Activated T-cell treated with anti-CD3 and anti-CD28 coated beads for 4 hours (primary cell): ENCODE results near the gene TMEM43.

Source experiments
- DNase-seq: peaks from one replicate; pipeline ENCODE4 v3.0.0-alpha.2; 2020

Gene TMEM43

DNA sequence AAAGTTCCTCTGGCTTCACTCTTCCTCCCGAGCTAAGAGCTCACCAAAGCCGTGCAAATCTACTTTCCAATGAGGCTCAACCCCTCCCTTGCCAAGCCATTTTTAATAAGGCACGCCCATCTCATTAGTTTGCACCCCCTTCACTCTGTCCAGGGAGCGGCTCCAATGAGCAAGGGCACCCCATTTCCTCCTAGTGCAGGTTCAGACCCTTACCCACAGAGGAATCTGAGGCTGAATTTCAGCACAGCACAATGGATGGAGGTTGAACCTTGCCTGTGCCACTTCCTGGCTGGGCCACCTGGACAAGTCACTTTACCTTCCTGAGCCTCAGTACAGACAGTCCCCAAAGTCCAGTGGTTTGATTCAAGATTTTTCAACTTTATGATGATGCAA is 28.1 kb downstream of the TMEM43 start:
- DNase-seq: no peak

GRCh38 chr3:14153663-14154062 is 28.8 kb downstream of the TMEM43 start:
- DNase-seq: no peak

DNA sequence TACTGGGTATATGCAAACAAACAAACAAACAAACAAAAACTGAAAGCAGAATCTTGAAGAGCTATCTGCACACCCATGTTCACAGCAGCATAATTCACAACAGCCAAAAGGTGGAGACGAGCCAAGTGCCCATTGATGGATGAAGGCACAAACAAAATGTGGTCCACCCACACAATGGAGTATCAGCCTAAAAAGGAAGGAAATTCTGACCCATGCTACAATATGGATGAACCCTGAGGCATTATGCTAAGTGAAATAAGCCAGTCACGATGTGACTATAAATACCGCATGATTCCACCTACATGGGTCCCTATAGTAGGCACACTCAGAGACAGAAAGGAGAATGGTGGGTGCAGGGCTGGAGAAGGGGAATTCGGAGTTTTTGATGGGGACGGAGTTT is 29.4 kb downstream of the TMEM43 start:
- DNase-seq: no peak

- no peak for DNase-seq
Observed at GRCh38 chr3:14154895-14155440, 30.1 kb downstream of the TMEM43 start.

DNA sequence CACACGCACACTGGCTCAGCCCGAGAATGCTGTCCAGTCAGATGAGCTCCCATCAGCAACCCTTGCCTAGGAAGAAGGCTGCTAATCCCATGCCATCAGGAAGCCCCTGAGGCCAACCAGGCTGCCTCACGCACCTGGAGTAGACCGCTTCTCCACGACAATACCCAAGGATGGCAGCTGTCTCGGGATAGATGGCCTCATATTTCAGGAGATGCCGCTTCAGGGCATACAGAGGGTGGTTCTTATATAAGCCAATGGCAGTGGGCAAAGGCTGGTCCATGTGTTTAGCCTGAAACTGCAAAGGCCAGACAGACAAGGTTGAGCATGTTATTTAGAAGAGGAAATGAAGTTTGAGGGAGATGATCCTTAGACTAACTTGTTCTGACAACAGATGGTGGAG is 31.3 kb downstream of the TMEM43 start:
- no peak for DNase-seq

DNA sequence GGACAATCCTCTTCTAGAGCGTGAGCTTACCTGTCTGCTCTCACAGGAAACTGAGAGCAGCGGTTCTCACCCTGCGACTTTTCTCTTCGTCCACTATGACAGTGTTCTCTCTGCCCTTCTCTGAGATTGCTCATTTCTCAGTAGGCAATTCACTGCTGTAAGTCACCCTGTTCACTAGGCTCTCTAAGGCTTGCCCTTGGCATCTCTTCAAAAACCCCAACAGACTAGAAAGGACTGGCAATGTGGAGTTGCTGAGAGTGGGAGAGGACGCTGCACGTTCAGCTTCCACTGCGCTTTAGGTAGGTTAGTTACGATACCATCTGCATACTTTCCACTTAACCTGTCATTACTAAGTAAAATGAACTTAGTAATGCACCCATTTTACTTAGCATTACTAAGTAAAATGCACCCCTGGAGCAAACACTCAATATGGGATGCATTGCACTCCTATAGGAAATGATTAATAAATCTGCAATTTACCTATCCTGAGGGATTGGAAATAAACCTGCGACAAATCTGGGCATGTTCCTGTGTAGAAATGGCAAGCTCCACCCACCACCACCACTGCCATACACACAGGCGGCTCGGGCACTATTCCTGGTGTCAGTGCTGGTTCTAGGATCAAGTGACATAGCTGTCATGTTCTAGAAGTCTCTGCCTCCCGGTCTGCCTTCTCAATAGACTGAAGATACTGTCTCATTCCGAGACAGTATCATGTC is 32.1 kb downstream of the TMEM43 start:
- no peak for DNase-seq

DNA sequence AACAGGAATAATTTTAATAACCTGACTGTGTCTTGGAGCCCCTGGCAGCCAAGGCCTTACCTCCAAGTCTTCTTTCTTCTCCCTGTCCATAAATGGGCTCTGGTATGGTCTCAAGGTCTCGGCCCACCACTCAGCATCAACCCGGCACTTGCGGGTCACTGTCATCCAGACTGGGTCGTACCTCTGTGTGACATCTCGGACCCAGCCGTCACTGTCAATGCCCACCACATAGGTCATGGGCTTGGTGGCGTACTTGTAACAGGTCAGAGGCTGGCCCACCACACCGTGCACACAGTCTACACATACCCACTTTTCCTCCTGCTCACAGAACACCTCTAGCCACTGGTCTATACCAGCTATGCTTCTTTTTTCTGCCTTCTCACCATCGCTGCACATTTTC is 33.1 kb downstream of the TMEM43 start:
- DNase-seq: no peak

- no peak for DNase-seq
Observed at GRCh38 chr3:14158370-14158769, 33.5 kb downstream of the TMEM43 start.

DNA sequence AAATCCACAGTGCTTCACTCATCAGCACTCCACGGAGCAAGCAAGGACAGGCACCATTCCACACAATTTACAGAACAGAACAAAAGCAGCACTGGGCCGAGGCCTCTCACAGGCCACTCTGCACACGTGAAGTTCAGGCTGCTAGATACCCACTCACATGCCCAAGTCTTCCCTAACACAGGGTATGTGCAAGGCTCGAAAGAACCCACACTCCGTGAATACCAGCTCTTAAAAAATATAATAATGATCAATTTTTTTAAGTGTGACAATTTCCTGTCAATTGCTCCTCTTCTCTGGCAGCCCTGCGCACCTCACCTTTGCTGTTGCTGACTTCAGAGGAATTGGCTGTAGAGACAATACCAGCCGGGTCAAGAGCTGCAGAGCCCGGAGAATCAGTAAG is 34.6 kb downstream of the TMEM43 start:
- no peak for DNase-seq

DNA sequence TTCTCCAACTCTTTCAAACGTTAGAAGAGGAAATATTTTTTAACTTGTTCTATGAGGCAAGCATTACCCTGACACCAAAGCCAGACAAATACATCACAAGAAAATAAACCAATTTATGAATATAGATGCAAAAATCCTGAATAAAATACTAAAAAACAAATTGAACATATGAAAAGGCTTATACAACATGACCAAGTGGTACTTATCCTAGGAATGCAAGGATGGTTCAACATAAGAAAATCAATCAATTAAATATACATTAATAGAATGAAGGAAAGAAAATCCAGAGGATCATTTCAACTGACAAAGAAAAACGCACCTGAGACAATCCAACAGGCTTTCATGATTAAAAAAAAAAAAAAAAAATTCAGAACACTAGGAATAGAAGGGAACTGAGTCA is 36.4 kb downstream of the TMEM43 start:
- no peak for DNase-seq

GRCh38 chr3:14162178-14162577 is 37.3 kb downstream of the TMEM43 start:
- no peak for DNase-seq

DNA sequence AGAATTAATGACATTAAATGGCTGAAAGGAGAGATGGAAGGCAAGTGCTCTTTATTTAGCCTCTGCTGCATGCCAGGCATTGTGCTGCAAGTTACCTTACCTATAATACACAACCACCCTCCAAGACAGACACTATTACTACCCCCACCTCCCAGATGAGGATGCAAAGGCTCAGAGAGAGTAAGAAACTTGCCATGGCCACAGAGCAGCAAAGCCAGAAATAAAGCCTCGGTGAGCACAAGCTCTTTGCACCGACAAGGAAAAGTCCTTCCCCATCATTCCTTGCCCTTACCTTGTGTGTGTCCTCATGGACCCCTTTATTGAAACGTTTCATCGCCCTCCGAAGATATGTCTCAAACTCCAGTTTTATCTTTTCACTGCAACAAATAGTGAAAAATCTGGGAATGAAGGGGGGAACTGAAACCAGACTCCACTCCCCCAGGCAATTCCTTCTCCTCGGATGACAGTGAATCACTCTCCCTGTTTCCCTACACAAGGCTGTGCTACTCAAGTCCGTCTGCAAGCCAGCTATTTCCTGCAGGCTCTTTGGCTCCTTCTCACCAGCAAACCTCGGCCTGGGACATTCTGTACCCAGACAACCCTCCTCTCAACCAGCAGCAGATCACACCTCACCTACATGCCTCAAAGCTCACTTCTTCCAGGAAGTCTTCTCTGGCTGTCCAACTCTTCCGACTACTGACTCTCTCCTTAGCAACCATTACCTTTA is 42.2 kb downstream of the TMEM43 start:
- DNase-seq: no peak

GRCh38 chr3:14169435-14169834 is 44.6 kb downstream of the TMEM43 start:
- no peak for DNase-seq

DNA sequence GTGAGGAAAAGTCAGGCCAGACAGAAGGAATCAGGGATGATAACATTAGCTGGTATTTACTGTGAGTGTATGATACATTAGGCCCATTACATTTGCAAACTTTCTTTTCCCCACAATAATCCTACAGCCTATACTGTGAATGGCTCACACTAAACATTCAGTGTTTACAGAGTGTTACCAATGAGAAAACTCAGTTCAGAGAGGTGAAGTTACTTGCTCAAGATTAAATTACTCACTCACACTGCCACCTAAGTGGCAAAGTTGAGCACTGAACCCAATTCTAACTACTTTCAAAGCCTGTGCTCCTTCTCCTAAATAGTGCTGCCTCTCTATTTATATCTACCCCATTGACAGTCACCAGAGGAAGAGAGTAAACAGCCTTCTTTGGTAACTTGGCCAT is 45.0 kb downstream of the TMEM43 start:
- no peak for DNase-seq

DNA sequence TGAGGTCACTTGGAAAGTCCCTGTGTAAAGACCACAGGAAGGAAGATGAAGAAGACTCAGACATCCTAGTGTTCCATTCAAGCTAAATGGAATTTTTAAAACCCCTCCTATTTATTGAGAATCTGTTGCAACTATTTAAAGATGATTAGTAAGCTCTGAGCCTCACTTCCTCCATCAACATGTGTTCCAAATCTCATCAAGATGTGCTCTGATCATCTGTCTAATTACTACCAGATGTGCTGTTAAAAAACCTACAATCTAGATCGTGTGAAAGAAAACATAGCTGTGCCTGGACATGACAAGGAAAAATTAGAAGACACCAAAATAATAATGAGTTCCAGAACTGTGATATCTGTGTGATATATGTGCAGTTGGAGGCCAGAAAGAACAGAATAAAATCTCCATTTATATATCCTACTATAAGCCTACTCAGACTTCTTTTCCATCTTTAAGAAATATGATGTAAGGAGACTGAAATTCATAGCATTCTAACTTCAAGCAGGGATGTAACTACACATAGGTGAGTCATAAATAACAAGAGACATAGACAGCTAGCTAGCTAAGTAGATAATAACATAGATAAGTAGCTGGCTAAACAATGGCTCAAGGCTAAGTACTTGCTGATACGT is 45.8 kb downstream of the TMEM43 start:
- DNase-seq: no peak

- DNase-seq: no peak
Observed at GRCh38 chr3:14172496-14172895, 47.6 kb downstream of the TMEM43 start.

DNA sequence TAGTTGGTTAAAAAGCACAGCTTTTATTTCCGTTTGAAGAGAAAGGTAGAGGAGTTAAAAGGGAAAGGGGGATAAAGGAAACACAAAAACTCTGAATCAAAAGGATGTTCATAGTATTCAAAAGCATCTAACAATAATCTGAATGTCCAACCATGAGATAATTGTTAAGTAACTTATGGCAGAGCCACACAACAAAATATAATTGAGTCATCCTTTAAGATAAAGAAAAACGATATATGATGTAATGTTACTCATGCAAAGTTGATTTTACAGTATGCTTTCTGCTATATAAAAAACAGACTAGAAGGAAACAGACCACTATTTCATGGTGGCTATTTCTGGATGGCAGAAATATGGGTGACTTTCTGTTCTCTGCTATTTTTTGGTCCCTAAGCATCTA is 49.6 kb downstream of the TMEM43 start:
- no peak for DNase-seq

- peak; percentile 30 for DNase-seq
Observed at GRCh38 chr3:14175383-14176037, 50.7 kb downstream of the TMEM43 start.

GRCh38 chr3:14177580-14178246 is 52.9 kb downstream of the TMEM43 start:
- DNase-seq: no peak

DNA sequence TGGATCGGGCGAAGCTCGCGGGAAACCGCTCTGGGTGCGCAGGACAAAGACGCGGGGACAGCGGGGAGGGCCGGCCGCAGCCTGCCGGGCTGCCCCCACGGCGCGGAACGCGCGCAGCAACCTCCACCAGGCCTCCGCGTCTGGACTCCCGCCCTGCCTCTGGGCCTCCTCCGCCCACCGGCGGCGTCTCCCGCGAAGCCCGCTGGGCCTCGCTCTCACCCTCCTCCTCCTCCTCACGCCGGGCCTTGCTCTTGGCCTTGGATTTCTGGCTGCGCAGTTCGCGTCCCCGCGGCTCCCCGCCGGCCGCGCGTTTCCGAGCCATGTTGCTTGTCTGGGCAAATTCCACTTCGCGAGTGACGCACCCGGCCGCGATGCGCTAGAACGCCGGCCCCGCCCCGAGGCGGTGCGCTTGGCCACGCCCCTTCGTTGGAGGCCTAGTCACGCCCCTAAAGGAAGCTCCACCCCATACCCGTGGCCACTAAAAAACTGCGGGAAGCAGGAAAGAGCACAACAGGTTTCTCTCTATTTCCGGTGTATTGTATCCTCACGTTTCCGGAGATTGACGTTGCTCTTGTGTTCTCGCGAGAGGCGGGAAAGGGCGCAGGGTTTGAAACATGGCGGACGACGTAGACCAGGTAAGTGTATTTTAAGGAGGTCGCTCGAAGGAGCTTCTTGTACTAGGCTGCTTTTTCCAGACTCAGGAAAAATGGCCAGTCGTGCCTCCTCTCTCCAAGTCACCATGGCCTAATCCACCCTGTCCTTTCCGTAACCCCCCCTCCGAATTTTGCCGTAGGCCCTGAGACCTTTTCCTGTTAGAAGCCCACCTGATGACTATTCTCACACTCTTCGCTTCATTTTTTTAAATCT is 53.6 kb downstream of the TMEM43 start, which contains the start of the genes LSM3 and XPC:
LSM3 (plus strand) TSS at position 571 of the 867 bp plus-strand sequence; CDS start at position 615, 44 bp downstream.
XPC (minus strand) TSS at position 355 of the 867 bp plus-strand sequence; CDS start at position 322, 33 bp downstream.
- DNase-seq: peak; percentile 98

DNA sequence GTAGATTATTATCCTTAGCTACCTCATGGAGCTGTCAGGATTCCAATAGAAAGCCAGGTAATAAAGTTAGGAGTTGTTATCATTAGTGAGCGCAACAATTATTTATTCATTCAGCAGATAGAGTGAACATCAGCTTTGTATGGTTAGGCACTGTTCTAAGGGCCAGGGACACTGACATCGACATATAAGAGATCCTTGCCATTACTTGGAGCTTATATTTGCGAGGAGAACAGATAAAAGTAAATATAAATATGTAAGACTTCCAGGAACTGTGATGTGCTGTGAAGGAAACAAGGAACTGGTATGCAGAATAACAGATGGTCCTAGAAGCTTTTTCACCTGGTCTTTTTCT is 54.2 kb downstream of the TMEM43 start:
- DNase-seq: no peak

DNA sequence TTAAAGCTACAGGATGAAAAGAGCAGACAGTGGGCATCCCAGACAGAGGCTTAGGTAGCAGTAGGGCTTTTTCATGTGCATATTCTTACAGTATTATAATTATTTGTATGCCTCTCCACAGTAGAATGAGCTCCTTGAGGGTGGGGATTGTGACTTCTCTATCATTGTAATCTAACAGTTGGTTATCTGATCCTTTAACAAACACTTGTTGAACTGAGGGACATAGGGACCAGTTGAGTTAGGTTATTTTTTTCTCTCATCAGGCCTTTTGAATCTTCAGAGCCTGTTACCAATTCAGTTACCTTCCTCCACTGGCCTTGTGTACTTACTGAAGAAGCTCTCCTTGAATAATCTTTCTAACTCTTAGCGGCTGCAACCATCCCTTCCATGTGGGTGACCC is 54.9 kb downstream of the TMEM43 start:
- no peak for DNase-seq
